H9 (cell line): ENCODE results near the gene DCBLD1. TPM values are rescaled to one million over a fixed set of nuclear protein-coding genes. Genes with fewer than 3 reads are reported as not detected.

Experiments
- DNase-seq: peaks from one replicate; pipeline ENCODE4 v3.0.0-alpha.2; 2017
- H2AFZ ChIP-seq: one replicate; pipeline ENCODE4 v1.6.1; 2013; ENCODE audit warnings: mild to moderate bottlenecking, low read length, control low read depth, moderate library complexity
- H2AK5ac ChIP-seq: 2 replicates; pipeline ENCODE4 v1.6.1; 2013; ENCODE audit warnings: low read length, control low read depth, mixed read lengths; ENCODE audit not compliant: insufficient read length
- H2BK120ac ChIP-seq: one replicate; pipeline ENCODE4 v1.6.1; 2013; ENCODE audit warnings: low read depth, mild to moderate bottlenecking, low read length, control low read depth, inconsistent platforms; ENCODE audit not compliant: poor library complexity, severe bottlenecking
- H2BK12ac ChIP-seq: 2 replicates; pipeline ENCODE4 v1.6.1; 2013; ENCODE audit warnings: low read length, control low read depth, mixed read lengths, low read depth; ENCODE audit not compliant: insufficient read length
- H2BK15ac ChIP-seq: 2 replicates; pipeline ENCODE4 v1.6.1; 2013; ENCODE audit warnings: low read depth, low read length, control low read depth
- H2BK20ac ChIP-seq: one replicate; pipeline ENCODE4 v1.6.1; 2013; ENCODE audit warnings: low read depth, mild to moderate bottlenecking, low read length, control low read depth, inconsistent platforms; ENCODE audit not compliant: poor library complexity, severe bottlenecking
- H2BK5ac ChIP-seq: 2 replicates; pipeline ENCODE4 v1.6.1; 2013; ENCODE audit warnings: low read length, control low read depth, mixed read lengths; ENCODE audit not compliant: insufficient read length
- H3K14ac ChIP-seq: 2 replicates; pipeline ENCODE4 v1.6.1; 2013; ENCODE audit warnings: low read length, control low read depth; ENCODE audit not compliant: insufficient read depth
- H3K18ac ChIP-seq: 2 replicates; pipeline ENCODE4 v1.6.1; 2013; ENCODE audit warnings: low read depth, mild to moderate bottlenecking, mixed read lengths, low read length, control low read depth; ENCODE audit not compliant: insufficient read length
- H3K23ac ChIP-seq: 2 replicates; pipeline ENCODE4 v1.6.1; 2013; ENCODE audit warnings: low read length, control low read depth, mixed read lengths, low read depth; ENCODE audit not compliant: insufficient read length
- H3K23me2 ChIP-seq: 2 replicates; pipeline ENCODE4 v1.6.1; 2013; ENCODE audit warnings: low read depth, mild to moderate bottlenecking, mixed read lengths, low read length, control low read depth; ENCODE audit not compliant: insufficient read length, poor library complexity, severe bottlenecking
- H3K27ac ChIP-seq: 2 replicates; pipeline ENCODE4 v1.5.1; 2013; ENCODE audit warnings: low read length, control low read depth, mixed read lengths, low read depth; ENCODE audit not compliant: insufficient read length
- H3K27me3 ChIP-seq: 2 replicates; pipeline ENCODE4 v1.6.1; 2013; ENCODE audit warnings: low read length, control low read depth, inconsistent platforms; ENCODE audit not compliant: insufficient read depth
- H3K4ac ChIP-seq: 2 replicates; pipeline ENCODE4 v1.6.1; 2013; ENCODE audit warnings: low read depth, mild to moderate bottlenecking, control low read depth, inconsistent platforms, low read length, moderate library complexity
- H3K4me1 ChIP-seq: 2 replicates; pipeline ENCODE4 v1.6.1; 2013; ENCODE audit warnings: low read length, control low read depth, inconsistent platforms; ENCODE audit not compliant: insufficient read depth
- H3K4me2 ChIP-seq: 2 replicates; pipeline ENCODE4 v1.6.1; 2013; ENCODE audit warnings: low read length, control low read depth, mixed read lengths; ENCODE audit not compliant: insufficient read length, insufficient read depth
- H3K56ac ChIP-seq: 2 replicates; pipeline ENCODE4 v1.6.1; 2013; ENCODE audit warnings: low read depth, mild to moderate bottlenecking, mixed read lengths, low read length, control low read depth; ENCODE audit not compliant: insufficient read length
- H3K79me1 ChIP-seq: 2 replicates; pipeline ENCODE4 v1.6.1; 2013; ENCODE audit warnings: low read depth, mild to moderate bottlenecking, moderate library complexity, low read length, control low read depth, inconsistent platforms; ENCODE audit not compliant: insufficient read depth, poor library complexity, severe bottlenecking
- H3K79me2 ChIP-seq: 2 replicates; pipeline ENCODE4 v1.6.1; 2013; ENCODE audit warnings: low read length, control low read depth, inconsistent platforms; ENCODE audit not compliant: insufficient read depth
- H3K9ac ChIP-seq: 2 replicates; pipeline ENCODE4 v1.6.1; 2013; ENCODE audit warnings: low read length, control low read depth, mixed read lengths; ENCODE audit not compliant: insufficient read length; ENCODE audit errors: extremely low read depth
- H3K9me3 ChIP-seq: one replicate; pipeline ENCODE4 v1.6.1; 2013; ENCODE audit warnings: low read depth, low read length, inconsistent platforms; ENCODE audit not compliant: control insufficient read depth
- H3T11ph ChIP-seq: one replicate; pipeline ENCODE4 v1.6.1; 2013; ENCODE audit warnings: mild to moderate bottlenecking, low read length, control low read depth, inconsistent platforms
- H4K20me1 ChIP-seq: one replicate; pipeline ENCODE4 v1.6.1; 2013; ENCODE audit not compliant: control insufficient read depth, insufficient read length, insufficient read depth
- H4K5ac ChIP-seq: 2 replicates; pipeline ENCODE4 v1.6.1; 2013; ENCODE audit warnings: low read depth, mild to moderate bottlenecking, mixed read lengths, low read length, control low read depth; ENCODE audit not compliant: insufficient read length
- H4K8ac ChIP-seq: replicated peaks from 2 replicates; pipeline ENCODE4 v1.6.1; 2013; ENCODE audit warnings: low read length, control low read depth, mixed read lengths, low read depth; ENCODE audit not compliant: insufficient read length
- H4K91ac ChIP-seq: 2 replicates; pipeline ENCODE4 v1.6.1; 2013; ENCODE audit warnings: low read depth, mild to moderate bottlenecking, moderate library complexity, mixed read lengths, low read length, control low read depth; ENCODE audit not compliant: insufficient read length
- H3K27ac Mint-ChIP-seq, 3 experiments: 2 replicates in 2 of 3; 3 replicates in 1 of 3; pipeline ENCODE4 v1.8.0; 2020 to 2021; ENCODE audit warnings: mixed read lengths in 3 of 3, mild to moderate bottlenecking in 1 of 3, moderate library complexity in 1 of 3
- H3K27me3 Mint-ChIP-seq: 2 replicates; pipeline ENCODE4 v1.8.0; 2021; ENCODE audit warnings: low read depth, mild to moderate bottlenecking, moderate library complexity, mixed read lengths
- H3K36me3 Mint-ChIP-seq, 3 experiments: 2 replicates in 2 of 3; 3 replicates in 1 of 3; pipeline ENCODE4 v1.8.0; 2020 to 2021; ENCODE audit warnings: low read depth in 3 of 3, mixed read lengths in 3 of 3; ENCODE audit not compliant: insufficient read depth in 1 of 3
- H3K4me1 Mint-ChIP-seq, 2 experiments: 2 replicates each; pipeline ENCODE4 v1.8.0; 2020; ENCODE audit warnings: mixed read lengths in 2 of 2
- H3K4me3 Mint-ChIP-seq, 2 experiments: 2 replicates in 1 of 2; 3 replicates in 1 of 2; pipeline ENCODE4 v1.8.0; 2020 to 2021; ENCODE audit warnings: mild to moderate bottlenecking in 2 of 2, mixed read lengths in 2 of 2, moderate library complexity in 1 of 2
- H3K9me3 Mint-ChIP-seq, 2 experiments: 2 replicates in 1 of 2; 3 replicates in 1 of 2; pipeline ENCODE4 v1.8.0; 2020; ENCODE audit warnings: mild to moderate bottlenecking in 2 of 2, mixed read lengths in 2 of 2, moderate library complexity in 1 of 2
- WGBS: extraction: QIAGEN DNeasy Blood & Tissue Kit; methylation state at CpG from one replicate; pipeline ENCODE4 v1.1.7; 2013; ENCODE audit warnings: missing lambda C conversion rate, low lambda C conversion rate, mixed read lengths; ENCODE audit not compliant: insufficient read length; ENCODE audit errors: extremely low coverage; 5-methylcytosine and 5-hydroxymethylcytosine counted together
- total RNA-seq: library from RNA; stranded (reverse); gene quantifications from 2 replicates; pipeline ENCODE4 v1.2.1, GENCODE V29; 2021
- TF ChIP-seq, protein P1 (sequence below): fragments of 200-600 bp; sonication (generic); conservative IDR thresholded peaks from 3 replicates; pipeline ENCODE4 v1.8.0; 2021; ENCODE audit warnings: antibody characterized with exemption, mild to moderate bottlenecking

DCBLD1 gene
- total RNA-seq, 1 experiment from 2014 or later = 10.1 TPM

DNA sequence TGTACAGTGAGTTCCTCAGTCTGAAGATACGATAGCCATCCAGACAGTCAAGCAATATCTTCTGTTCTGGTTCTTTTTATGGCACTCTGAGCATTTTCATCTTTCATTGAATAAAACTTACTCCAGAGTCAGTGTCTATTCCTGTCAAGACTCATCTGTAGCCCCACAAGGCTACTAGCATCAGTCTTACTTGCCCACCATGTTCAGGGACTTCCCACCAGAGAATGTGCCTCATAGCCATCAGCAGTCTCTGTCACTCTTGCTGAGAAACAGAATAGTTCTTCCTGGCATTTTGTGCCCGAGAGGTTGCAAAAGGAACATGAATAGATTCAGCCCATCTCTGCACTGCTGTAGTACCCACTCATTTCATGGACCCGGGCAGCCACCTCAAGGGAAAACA lies 12.7 kb upstream of the DCBLD1 start:
- Histone ChIP-seq H3K27ac (no peak overlapping the region), H2BK12ac (no peak overlapping the region), H3K9ac (no peak overlapping the region), H4K91ac (no peak overlapping the region), H2BK20ac (no peak overlapping the region), H3K18ac (no peak overlapping the region), H4K8ac (no peak overlapping the region), H4K5ac (no peak overlapping the region), H3K9me3 (no peaks in the 10 kb centered on the region), H3K56ac (no peak overlapping the region), H2AK5ac (no peak overlapping the region), H3K4ac (no peak overlapping the region), H3K4me1 (no peaks in the 10 kb centered on the region), H2BK5ac (no peak overlapping the region), H3K23ac (no peak overlapping the region), H2BK15ac (no peak overlapping the region), H2BK120ac (no peak overlapping the region), H4K20me1 (no peaks in the 10 kb centered on the region), H3T11ph (no peak overlapping the region), H2AFZ (no peak overlapping the region), H3K79me1 (no peaks in the 10 kb centered on the region), H3K79me2 (no peaks in the 10 kb centered on the region), H3K23me2 (no peaks in the 10 kb centered on the region), H3K14ac (no peak overlapping the region), H3K4me2 (no peak overlapping the region), H3K27me3 (no peaks in the 10 kb centered on the region)
- no peak for DNase-seq
- H3K27me3 Mint-ChIP-seq = no peaks in the 10 kb centered on the region; the same call in 1 of the 2 replicates
- no CpG with 5 or more reads among the region's 3 CpGs for WGBS
- no peak overlapping the region for H3K4me3 Mint-ChIP-seq
- H3K36me3 Mint-ChIP-seq = no peaks in the 10 kb centered on the region
- no peaks in the 10 kb centered on the region for H3K4me1 Mint-ChIP-seq
- H3K9me3 Mint-ChIP-seq = no peaks in the 10 kb centered on the region
- H3K27ac Mint-ChIP-seq = no peak overlapping the region
- TF ChIP-seq, protein P1, sequence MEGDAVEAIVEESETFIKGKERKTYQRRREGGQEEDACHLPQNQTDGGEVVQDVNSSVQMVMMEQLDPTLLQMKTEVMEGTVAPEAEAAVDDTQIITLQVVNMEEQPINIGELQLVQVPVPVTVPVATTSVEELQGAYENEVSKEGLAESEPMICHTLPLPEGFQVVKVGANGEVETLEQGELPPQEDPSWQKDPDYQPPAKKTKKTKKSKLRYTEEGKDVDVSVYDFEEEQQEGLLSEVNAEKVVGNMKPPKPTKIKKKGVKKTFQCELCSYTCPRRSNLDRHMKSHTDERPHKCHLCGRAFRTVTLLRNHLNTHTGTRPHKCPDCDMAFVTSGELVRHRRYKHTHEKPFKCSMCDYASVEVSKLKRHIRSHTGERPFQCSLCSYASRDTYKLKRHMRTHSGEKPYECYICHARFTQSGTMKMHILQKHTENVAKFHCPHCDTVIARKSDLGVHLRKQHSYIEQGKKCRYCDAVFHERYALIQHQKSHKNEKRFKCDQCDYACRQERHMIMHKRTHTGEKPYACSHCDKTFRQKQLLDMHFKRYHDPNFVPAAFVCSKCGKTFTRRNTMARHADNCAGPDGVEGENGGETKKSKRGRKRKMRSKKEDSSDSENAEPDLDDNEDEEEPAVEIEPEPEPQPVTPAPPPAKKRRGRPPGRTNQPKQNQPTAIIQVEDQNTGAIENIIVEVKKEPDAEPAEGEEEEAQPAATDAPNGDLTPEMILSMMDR = no peak
